Neural crest cell (in vitro differentiated cells): ENCODE data around the gene RACGAP1. TPM values are rescaled to one million over a fixed set of nuclear protein-coding genes. Genes with fewer than 3 reads are reported as not detected.
A peak's percentile ranks its signal among the peaks of the same experiment; 100 is the strongest.

Experiments used
- DNase-seq: peaks from one replicate; pipeline ENCODE4 v3.0.0; 2021; ENCODE audit warnings: low read depth, mixed read lengths, low spot score
- H3K27ac Mint-ChIP-seq: one replicate; pipeline ENCODE4 v1.8.0; 2021; ENCODE audit warnings: mild to moderate bottlenecking, mixed read lengths; ENCODE audit not compliant: unreplicated experiment
- H3K27me3 Mint-ChIP-seq: 2 replicates; pipeline ENCODE4 v1.8.0; 2021; ENCODE audit warnings: low read depth, mild to moderate bottlenecking, mixed read lengths
- H3K36me3 Mint-ChIP-seq: 2 replicates; pipeline ENCODE4 v1.8.0; 2021; ENCODE audit warnings: low read depth, mild to moderate bottlenecking, mixed read lengths
- H3K4me1 Mint-ChIP-seq: 2 replicates; pipeline ENCODE4 v1.8.0; 2021; ENCODE audit warnings: mixed read lengths
- H3K4me3 Mint-ChIP-seq: one replicate; pipeline ENCODE4 v1.8.0; 2021; ENCODE audit warnings: mild to moderate bottlenecking, mixed read lengths
- H3K9me3 Mint-ChIP-seq: 2 replicates; pipeline ENCODE4 v1.8.0; 2021; ENCODE audit warnings: mixed read lengths
- long read RNA-seq: library from polyadenylated mRNA; unstranded; transcript quantifications from one replicate; pipeline ENCODE4 v2.0.0, GENCODE V29; 2020
- total RNA-seq: library from RNA; stranded (reverse); gene quantifications from 2 replicates; pipeline ENCODE4 v1.2.1, GENCODE V29; 2021
- TF ChIP-seq, protein P1 (sequence below): fragments of 200-600 bp; sonication (generic); conservative IDR thresholded peaks from 2 replicates; pipeline ENCODE4 v1.5.0; 2021; ENCODE audit warnings: antibody characterized with exemption, mild to moderate bottlenecking

Gene RACGAP1, protein sequence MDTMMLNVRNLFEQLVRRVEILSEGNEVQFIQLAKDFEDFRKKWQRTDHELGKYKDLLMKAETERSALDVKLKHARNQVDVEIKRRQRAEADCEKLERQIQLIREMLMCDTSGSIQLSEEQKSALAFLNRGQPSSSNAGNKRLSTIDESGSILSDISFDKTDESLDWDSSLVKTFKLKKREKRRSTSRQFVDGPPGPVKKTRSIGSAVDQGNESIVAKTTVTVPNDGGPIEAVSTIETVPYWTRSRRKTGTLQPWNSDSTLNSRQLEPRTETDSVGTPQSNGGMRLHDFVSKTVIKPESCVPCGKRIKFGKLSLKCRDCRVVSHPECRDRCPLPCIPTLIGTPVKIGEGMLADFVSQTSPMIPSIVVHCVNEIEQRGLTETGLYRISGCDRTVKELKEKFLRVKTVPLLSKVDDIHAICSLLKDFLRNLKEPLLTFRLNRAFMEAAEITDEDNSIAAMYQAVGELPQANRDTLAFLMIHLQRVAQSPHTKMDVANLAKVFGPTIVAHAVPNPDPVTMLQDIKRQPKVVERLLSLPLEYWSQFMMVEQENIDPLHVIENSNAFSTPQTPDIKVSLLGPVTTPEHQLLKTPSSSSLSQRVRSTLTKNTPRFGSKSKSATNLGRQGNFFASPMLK
- total RNA-seq: 91.7 and 104 TPM in 2 replicates
- long read RNA-seq, transcript RACGAP1-201 (17 exons, 3,073 nt): major isoform, 92 of 205 reads
- long read RNA-seq, transcript RACGAP1-203 (17 exons, 3,080 nt): minor isoform, 25 of 205 reads
- long read RNA-seq, partial matches to known transcripts: 12 of 205 reads
- long read RNA-seq, other reads (novel, unspliced or antisense): 74 of 205 reads

DNA sequence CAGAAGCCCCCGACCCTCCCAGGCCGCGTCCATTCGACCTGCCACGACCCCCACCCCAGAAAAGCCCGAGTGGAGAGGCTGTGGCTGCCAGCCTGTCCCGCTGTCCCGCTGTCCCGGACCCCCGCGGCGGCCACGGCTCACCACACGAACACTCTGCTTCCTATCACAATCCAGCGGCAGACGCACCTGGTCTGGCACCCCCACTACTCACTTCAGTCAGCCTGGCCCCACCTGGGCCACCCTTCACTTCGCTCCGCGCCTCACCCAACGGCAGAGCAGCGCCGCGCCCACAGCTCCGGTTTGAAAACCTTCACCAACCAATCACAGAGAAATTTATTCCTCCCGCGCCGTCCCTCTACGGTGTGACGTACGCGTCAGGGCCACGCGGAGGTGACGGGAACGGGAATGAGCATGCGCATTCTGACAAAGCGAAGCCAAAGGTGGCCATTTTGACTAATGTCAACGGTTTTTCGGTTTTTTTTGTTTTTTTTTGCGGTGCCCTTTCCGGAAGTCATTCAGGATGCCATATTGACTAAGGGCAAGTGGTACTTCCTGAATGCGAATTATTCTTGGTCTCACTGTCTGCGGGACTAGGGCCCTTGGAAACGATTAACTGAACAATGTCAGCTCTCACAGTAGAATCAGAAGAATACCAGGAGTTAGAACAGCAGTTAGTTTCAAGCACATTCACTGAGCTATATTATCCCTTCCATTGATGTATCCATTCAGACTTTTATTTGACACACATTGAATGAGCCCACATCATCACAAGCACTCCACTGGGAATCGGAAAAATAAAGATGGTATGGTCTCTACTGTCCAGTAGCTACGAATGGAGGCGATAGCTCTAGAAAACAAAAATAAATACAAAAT lies at the start of gene RACGAP1:
RACGAP1 (minus strand) TSS at position 308 of the 873 bp plus-strand sequence. CDS start 8,779 bp downstream, outside the sequence.
- Mint-ChIP-seq H3K27me3 (no peaks in the 10 kb centered on the region), H3K27ac (peak within 1 kb of the TSS; percentile 99), H3K4me3 (peak within 1 kb of the TSS; percentile 97), H3K9me3 (peaks cover 2% of the 10 kb centered on the region), H3K4me1 (peaks cover 39% of the 10 kb centered on the region), H3K36me3 (peaks cover 2% of the 10 kb centered on the region)
- TF ChIP-seq, protein P1, sequence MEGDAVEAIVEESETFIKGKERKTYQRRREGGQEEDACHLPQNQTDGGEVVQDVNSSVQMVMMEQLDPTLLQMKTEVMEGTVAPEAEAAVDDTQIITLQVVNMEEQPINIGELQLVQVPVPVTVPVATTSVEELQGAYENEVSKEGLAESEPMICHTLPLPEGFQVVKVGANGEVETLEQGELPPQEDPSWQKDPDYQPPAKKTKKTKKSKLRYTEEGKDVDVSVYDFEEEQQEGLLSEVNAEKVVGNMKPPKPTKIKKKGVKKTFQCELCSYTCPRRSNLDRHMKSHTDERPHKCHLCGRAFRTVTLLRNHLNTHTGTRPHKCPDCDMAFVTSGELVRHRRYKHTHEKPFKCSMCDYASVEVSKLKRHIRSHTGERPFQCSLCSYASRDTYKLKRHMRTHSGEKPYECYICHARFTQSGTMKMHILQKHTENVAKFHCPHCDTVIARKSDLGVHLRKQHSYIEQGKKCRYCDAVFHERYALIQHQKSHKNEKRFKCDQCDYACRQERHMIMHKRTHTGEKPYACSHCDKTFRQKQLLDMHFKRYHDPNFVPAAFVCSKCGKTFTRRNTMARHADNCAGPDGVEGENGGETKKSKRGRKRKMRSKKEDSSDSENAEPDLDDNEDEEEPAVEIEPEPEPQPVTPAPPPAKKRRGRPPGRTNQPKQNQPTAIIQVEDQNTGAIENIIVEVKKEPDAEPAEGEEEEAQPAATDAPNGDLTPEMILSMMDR: no peak
- DNase-seq: peak; percentile 87

DNA sequence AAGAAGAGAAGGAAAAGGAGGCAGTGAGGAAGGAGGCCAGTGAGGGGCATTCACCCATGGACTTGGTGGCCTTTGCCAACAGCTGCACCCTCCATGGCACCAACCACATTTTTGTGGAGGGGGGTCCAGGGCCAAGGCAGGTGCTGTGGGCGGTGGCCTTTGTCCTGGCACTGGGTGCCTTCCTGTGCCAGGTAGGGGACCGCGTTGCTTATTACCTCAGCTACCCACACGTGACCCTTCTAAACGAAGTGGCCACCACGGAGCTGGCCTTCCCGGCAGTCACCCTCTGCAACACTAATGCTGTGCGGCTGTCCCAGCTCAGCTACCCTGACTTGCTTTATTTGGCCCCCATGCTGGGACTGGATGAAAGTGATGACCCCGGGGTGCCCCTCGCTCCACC lies 48.4 kb upstream of the RACGAP1 start:
- Mint-ChIP-seq H3K36me3 (no peaks in the 10 kb centered on the region), H3K9me3 (no peaks in the 10 kb centered on the region), H3K4me1 (peaks cover 16% of the 10 kb centered on the region), H3K27ac (no peak overlapping the region), H3K4me3 (no peak overlapping the region), H3K27me3 (no peaks in the 10 kb centered on the region)
- no peak for DNase-seq
- TF ChIP-seq, protein P1: no peak

DNA sequence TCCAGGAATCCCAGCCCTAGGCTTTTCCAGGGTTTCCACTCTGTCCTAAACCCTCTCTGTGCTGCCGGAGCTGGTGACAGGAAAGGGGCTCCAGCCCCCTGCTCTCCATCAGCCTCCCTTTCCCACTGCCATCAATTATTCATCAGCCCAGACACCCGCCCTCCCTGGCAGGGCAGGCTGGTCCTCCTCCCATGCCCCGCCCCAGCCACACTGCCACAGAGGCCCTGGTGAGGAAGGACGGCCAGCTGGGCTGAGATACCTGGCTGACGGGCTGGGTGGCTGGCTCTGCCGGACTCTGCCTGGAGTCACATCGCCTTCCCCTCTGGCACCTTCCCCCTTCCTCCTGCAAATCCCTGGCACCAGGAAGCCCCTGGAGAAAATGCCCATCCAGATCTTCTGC lies 47.9 kb upstream of the RACGAP1 start:
- H3K4me1 Mint-ChIP-seq: peaks cover 16% of the 10 kb centered on the region
- H3K27me3 Mint-ChIP-seq: no peaks in the 10 kb centered on the region
- no peak overlapping the region for H3K4me3 Mint-ChIP-seq
- TF ChIP-seq, protein P1: no peak
- DNase-seq: no peak
- H3K9me3 Mint-ChIP-seq: no peaks in the 10 kb centered on the region
- no peak overlapping the region for H3K27ac Mint-ChIP-seq
- H3K36me3 Mint-ChIP-seq: no peaks in the 10 kb centered on the region

DNA sequence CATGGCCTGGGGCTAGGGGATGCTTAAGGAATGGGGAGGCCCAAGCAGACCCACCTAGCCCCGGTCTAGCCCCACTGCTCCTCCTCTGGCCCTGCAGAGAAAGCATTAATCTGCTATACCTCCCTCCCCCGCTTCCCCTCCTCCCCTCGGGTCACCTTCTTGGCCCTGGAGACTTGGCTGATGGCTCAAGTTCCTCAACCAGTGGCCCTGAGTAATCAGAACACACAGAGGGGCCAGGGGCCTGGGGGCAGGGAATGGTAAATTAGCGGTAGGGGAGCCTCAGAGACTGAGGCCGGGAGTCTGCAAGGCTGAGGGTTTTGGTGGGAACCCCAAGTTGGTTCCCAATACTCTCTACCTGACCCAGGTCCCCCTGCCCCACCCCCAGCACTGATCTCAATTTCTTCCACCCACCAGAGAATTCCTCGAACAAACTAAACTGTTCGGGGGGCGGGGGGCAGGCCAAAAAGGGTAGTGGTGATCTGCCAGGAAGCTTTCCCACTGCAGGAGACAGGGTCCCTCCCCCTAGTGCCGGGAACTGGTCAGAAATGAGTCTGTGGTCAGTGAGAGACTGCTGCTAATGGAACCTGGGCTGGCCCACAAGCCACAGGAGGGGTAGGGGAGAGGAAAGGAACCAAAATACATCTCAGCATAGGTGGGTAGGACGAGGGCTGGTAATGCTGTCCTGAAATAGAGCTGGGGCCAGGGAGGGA lies 47.1 kb upstream of the RACGAP1 start:
- Mint-ChIP-seq H3K9me3 (no peaks in the 10 kb centered on the region), H3K27ac (peak overlapping the region; percentile 72), H3K4me3 (no peak overlapping the region), H3K4me1 (peaks cover 16% of the 10 kb centered on the region), H3K27me3 (no peaks in the 10 kb centered on the region), H3K36me3 (no peaks in the 10 kb centered on the region)
- TF ChIP-seq, protein P1: no peak
- no peak for DNase-seq
